Hepatic stellate cell (primary cell): ENCODE measurements around the gene DOK7.

Source experiments
- DNase-seq: peaks from one replicate; pipeline ENCODE4 v3.0.0; 2011; ENCODE audit warnings: low spot score

DOK7 gene

DNA sequence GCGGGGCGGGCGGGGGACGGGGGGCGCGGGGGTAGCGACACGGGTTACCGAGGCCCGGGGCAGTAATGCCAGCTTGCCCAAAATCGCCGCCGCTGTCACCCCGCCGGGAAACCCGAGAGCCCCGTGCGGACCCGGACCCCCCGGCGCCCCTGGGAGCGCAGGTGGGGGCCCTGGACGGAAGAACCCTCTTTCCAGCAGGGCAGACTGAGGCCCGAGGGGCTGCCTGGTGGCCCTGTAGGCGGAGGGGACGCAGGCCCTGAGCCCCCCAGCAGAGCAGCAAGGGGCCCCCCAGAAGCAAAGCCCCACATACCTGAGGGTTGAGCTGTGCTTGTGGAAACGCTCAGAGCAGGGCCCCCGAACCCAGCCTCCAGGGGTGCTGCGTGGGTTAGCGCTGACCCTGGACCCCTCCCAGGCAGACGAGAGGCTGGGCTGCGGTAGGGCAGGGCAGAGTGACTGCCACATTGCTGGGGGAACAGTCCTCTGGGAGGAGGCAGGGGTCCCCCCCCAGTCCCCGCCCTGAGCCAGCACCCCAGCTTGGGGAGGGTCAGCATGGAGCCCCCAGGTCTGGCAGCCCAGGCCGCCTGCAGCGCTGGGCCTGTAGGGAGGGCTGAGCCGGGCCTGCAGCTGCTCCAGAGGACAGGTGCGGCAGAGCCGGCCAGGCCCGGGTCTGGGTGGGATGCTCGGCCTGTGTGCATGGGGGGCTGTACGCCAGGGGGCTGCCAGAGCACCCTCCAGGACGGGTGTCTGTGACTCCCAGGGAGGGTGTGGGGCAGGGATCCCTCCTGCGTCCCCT lies 646 bp downstream of the DOK7 start:
- no peak for DNase-seq

DNA sequence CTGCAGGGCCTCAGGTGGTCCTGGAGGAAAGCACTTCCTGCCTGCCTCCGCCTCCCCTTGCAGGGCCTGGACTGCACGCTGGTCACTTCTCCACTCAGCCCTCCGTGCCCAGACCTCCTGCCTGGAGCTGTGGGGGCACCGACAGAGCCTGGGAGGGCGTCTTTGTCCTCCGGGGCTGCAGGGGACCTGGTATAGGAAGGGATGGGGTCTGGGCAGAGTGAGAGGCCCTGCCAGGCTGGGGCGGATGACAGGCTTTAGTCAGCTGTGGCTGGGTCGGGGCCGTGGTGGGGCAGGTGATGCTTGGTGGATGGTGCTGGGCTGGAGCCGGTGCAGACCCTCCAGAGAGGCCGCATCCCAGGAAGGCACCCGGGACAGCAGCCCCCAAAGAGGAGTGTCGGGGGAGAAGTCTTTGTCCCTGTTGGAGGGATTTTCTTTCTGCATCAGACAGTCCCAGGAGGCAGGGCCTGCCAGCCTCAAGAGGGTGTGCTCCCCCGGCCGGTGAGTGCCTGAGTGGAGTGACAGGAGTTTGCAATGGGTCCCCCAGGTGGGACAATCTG lies 1.3 kb downstream of the DOK7 start:
- no peak for DNase-seq

GRCh38 chr4:3464911-3465697 lies 2.0 kb downstream of the DOK7 start:
- no peak for DNase-seq

- DNase-seq: no peak
Observed at GRCh38 chr4:3465698-3466671, 2.9 kb downstream of the DOK7 start.

- DNase-seq: no peak
Observed at GRCh38 chr4:3466691-3467600, 3.8 kb downstream of the DOK7 start.

- DNase-seq: no peak
Observed at GRCh38 chr4:3467601-3468031, 4.5 kb downstream of the DOK7 start.

- DNase-seq: no peak
Observed at GRCh38 chr4:3468154-3468553, 5.0 kb downstream of the DOK7 start.

DNA sequence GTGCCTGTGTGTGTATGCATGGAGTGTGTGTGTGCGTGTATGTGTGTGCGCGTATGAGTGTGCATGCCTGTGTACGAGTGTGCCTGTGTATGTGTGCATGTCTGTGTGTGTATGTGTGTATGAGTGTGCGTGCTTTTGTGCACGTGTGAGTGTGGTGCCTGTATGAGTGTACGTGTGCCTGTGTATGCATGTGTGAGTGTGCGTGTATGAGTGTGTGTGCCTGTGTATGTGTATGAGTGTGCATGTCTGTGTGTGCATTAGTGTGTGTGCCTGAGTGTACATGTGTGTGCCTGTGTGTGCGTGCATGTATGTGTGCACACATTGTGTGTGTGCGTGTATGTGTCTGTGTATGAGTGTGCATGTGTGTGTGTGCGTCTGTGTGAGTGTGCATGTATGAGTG lies 5.7 kb downstream of the DOK7 start:
- DNase-seq: no peak

DNA sequence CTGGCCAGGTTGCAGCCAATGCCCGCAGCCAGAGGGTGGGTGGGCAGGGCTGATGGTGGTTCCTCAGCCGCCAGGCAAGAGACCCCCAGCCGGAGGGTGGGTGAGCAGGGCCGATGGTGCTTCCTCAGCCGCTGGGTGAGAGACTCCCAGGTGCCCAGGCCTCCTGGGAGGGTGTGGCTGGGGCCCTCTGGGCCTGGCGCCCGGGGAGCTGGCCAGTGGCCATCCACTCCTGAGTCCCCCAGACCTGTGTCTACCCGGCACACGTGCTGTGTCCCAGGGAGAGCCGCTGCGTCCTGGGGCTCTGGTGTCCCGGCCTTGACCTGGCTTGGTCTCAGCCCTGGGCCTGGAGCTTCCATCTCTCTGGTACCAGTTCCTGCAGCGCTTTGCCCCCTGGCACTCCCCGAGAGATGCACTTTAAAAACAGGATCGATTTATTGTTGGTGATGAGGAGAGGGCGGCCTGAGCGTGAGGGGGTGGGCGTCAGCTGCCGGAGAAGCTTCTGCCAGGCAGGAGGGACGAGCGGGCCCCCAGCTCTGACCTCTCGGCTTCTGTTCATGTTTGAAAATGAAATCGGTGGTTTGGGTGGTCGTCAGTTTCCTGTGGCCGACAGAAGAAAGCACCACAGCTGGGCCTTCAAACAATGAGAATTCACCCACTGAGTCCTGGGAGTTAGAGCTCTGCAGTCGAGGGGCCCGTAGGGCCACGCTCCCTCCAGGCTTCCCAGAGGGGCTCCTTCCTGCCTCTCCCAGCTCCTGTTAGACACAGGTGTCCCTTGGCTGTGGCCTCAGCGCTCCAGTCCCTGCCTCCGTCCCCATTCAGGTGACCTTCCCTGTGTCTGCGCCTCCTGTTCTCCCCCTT lies 6.5 kb downstream of the DOK7 start:
- DNase-seq: no peak

GRCh38 chr4:3470244-3471097 lies 7.4 kb downstream of the DOK7 start:
- DNase-seq: no peak

DNA sequence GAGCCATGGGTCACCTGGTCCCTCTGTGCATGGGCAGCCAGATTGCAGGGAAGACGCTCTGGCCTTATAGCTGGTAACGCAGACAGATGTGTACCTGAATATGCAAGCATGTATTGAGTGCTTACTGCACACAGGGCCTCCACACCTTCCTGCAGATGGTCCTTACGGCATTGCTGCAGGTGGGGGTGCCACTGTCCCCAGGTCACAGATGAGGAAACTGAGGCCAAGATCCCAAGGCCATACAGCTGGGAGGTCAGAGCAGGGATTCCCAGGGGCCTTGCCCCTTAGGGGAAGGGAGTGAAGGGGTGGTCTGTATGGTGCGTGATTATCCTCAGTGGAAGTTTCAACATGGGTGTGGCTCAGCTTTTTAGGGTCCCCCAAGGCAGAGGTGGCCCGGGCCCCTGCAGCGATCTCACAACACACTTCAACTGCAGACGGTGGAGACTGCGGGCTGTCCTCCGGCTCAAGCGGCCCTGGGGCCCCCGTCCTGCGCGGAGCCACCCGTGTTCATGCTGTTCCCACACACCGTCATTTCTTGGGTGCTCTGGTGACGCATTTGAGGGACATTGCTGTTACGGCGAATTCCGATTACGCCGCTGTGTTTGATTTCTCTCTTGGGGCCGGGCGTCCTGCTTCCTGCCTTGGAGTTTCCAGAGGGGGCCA lies 8.1 kb downstream of the DOK7 start:
- DNase-seq: no peak

- DNase-seq: no peak
Observed at GRCh38 chr4:3471886-3472285, 8.8 kb downstream of the DOK7 start.

GRCh38 chr4:3472411-3473141 lies 9.5 kb downstream of the DOK7 start:
- DNase-seq: no peak

- DNase-seq: no peak
Observed at GRCh38 chr4:3473181-3473950, 10.3 kb downstream of the DOK7 start.

- DNase-seq: no peak
Observed at GRCh38 chr4:3473996-3474765, 11.1 kb downstream of the DOK7 start.
